ENCODE data around the gene FBXO42.
A peak's percentile ranks its signal among the peaks of the same experiment; 100 is the strongest.
"Not testable (repeated sequence)": the region's sequence is repeated elsewhere in the genome, so short reads cannot be mapped to it uniquely, and the experiment has no call there.

Gene FBXO42

GRCh38 chr1:16229976-16230740 is 122.1 kb downstream of the FBXO42 start:
- H3K4me1 Mint-ChIP-seq = peaks cover 18% of the 10 kb centered on the region
- peaks cover 10% of the 10 kb centered on the region for H3K36me3 Mint-ChIP-seq
- peaks cover 46% of the 10 kb centered on the region for H3K27me3 Mint-ChIP-seq
- no peaks in the 10 kb centered on the region for H3K9me3 Mint-ChIP-seq
- H3K27ac Mint-ChIP-seq = no peak overlapping the region
- DNase-seq = no peak
- no peak overlapping the region for H3K4me3 Mint-ChIP-seq
- CTCF ChIA-PET = no interaction called here

- CTCF ChIA-PET = no interaction called here
- Mint-ChIP-seq H3K9me3 (no peaks in the 10 kb centered on the region), H3K4me1 (peaks cover 14% of the 10 kb centered on the region), H3K36me3 (peaks cover 10% of the 10 kb centered on the region), H3K27me3 (peaks cover 60% of the 10 kb centered on the region), H3K27ac (no peak overlapping the region), H3K4me3 (no peak overlapping the region)
- no peak for DNase-seq
These were observed 125.6 kb downstream of the FBXO42 start for GRCh38 chr1:16226490-16227179.

GRCh38 chr1:16226129-16226489 is 126.2 kb downstream of the FBXO42 start:
- DNase-seq = no peak
- H3K4me3 Mint-ChIP-seq = no peak overlapping the region
- peaks cover 14% of the 10 kb centered on the region for H3K4me1 Mint-ChIP-seq
- no peaks in the 10 kb centered on the region for H3K9me3 Mint-ChIP-seq
- CTCF ChIA-PET = no interaction called here
- H3K36me3 Mint-ChIP-seq = peaks cover 10% of the 10 kb centered on the region
- no peak overlapping the region for H3K27ac Mint-ChIP-seq
- peaks cover 63% of the 10 kb centered on the region for H3K27me3 Mint-ChIP-seq

GRCh38 chr1:16224472-16224871 is 127.8 kb downstream of the FBXO42 start:
- Mint-ChIP-seq H3K27ac (no peak overlapping the region), H3K4me1 (peaks cover 22% of the 10 kb centered on the region), H3K27me3 (peaks cover 66% of the 10 kb centered on the region), H3K9me3 (no peaks in the 10 kb centered on the region), H3K36me3 (peaks cover 10% of the 10 kb centered on the region), H3K4me3 (no peak overlapping the region)
- DNase-seq = no peak
- CTCF ChIA-PET = interaction anchor here (1.1 kb wide), 1 partner anchor 11 kb away, joined by 4 read pairs; no protein-coding TSS in a partner anchor

- not testable (repeated sequence) for H3K4me3 Mint-ChIP-seq, DNase-seq, H3K36me3 Mint-ChIP-seq, H3K9me3 Mint-ChIP-seq, H3K27ac Mint-ChIP-seq
- CTCF ChIA-PET = interaction anchor here (2.1 kb wide), 1 partner anchor 13 kb away, joined by 4 read pairs; no protein-coding TSS in a partner anchor
- peaks cover 48% of the 10 kb centered on the region for H3K27me3 Mint-ChIP-seq
- peaks cover 20% of the 10 kb centered on the region for H3K4me1 Mint-ChIP-seq
These were observed 129.6 kb downstream of the FBXO42 start for GRCh38 chr1:16222716-16223115.

- H3K27me3 Mint-ChIP-seq = peaks cover 37% of the 10 kb centered on the region
- CTCF ChIA-PET = interaction anchor here (2.1 kb wide), 1 partner anchor 14 kb away, joined by 4 read pairs; no protein-coding TSS in a partner anchor
- H3K4me3 Mint-ChIP-seq = no peak overlapping the region
- peaks cover 32% of the 10 kb centered on the region for H3K4me1 Mint-ChIP-seq
- DNase-seq = no peak
- H3K9me3 Mint-ChIP-seq = no peaks in the 10 kb centered on the region
- H3K36me3 Mint-ChIP-seq = peaks cover 1% of the 10 kb centered on the region
- H3K27ac Mint-ChIP-seq = no peak overlapping the region
These were observed 130.8 kb downstream of the FBXO42 start for GRCh38 chr1:16221499-16221898.

- CTCF ChIA-PET = interaction anchor here (0.9 to 1.6 kb wide), 3 partner anchors 15 to 24 kb away, joined by 3 to 4 read pairs (median 4); no protein-coding TSS in a partner anchor
- Mint-ChIP-seq H3K9me3 (no peaks in the 10 kb centered on the region), H3K4me1 (peaks cover 37% of the 10 kb centered on the region), H3K4me3 (no peak overlapping the region), H3K27ac (no peak overlapping the region), H3K27me3 (peaks cover 33% of the 10 kb centered on the region), H3K36me3 (no peaks in the 10 kb centered on the region)
- DNase-seq = no peak
These were observed 132.2 kb downstream of the FBXO42 start for GRCh38 chr1:16219968-16220500.

GRCh38 chr1:16218674-16219071 is 133.6 kb downstream of the FBXO42 start:
- Mint-ChIP-seq H3K27me3 (peaks cover 31% of the 10 kb centered on the region), H3K9me3 (no peaks in the 10 kb centered on the region), H3K27ac (no peak overlapping the region), H3K4me3 (no peak overlapping the region), H3K36me3 (no peaks in the 10 kb centered on the region), H3K4me1 (peaks cover 37% of the 10 kb centered on the region)
- DNase-seq = no peak
- CTCF ChIA-PET = interaction anchor here (1.3 to 1.9 kb wide), 3 partner anchors 13 to 26 kb away, joined by 3 to 6 read pairs (median 4); no protein-coding TSS in a partner anchor

- Mint-ChIP-seq H3K4me3 (peak overlapping the region; percentile 28), H3K27me3 (peaks cover 31% of the 10 kb centered on the region), H3K4me1 (peaks cover 37% of the 10 kb centered on the region), H3K27ac (peak overlapping the region; percentile 33), H3K36me3 (no peaks in the 10 kb centered on the region), H3K9me3 (no peaks in the 10 kb centered on the region)
- CTCF ChIA-PET = interaction anchor here (1.3 to 2.2 kb wide), 5 partner anchors 13 to 139 kb away, joined by 3 to 10 read pairs (median 4); no protein-coding TSS in a partner anchor
- DNase-seq = no peak
These were observed 134.1 kb downstream of the FBXO42 start for GRCh38 chr1:16218014-16218673.

GRCh38 chr1:16217061-16217785 is 135.1 kb downstream of the FBXO42 start:
- Mint-ChIP-seq H3K4me1 (peaks cover 37% of the 10 kb centered on the region), H3K27me3 (peaks cover 40% of the 10 kb centered on the region), H3K9me3 (no peaks in the 10 kb centered on the region), H3K36me3 (no peaks in the 10 kb centered on the region), H3K27ac (peak overlapping the region; percentile 13), H3K4me3 (peak overlapping the region; percentile 64)
- CTCF ChIA-PET = interaction anchor here (0.7 to 2.2 kb wide), 6 partner anchors 9 to 138 kb away, joined by 3 to 10 read pairs (median 4); no protein-coding TSS in a partner anchor
- peak; percentile 97 for DNase-seq

GRCh38 chr1:16215882-16216753 is 136.2 kb downstream of the FBXO42 start:
- Mint-ChIP-seq H3K27me3 (peaks cover 42% of the 10 kb centered on the region), H3K4me1 (peaks cover 37% of the 10 kb centered on the region), H3K4me3 (peak overlapping the region; percentile 64), H3K27ac (no peak overlapping the region), H3K36me3 (no peaks in the 10 kb centered on the region), H3K9me3 (no peaks in the 10 kb centered on the region)
- CTCF ChIA-PET = interaction anchor here (0.9 to 2.2 kb wide), 2 partner anchors 13 to 137 kb away, joined by 5 to 10 read pairs; no protein-coding TSS in a partner anchor
- DNase-seq = peak; percentile 78

GRCh38 chr1:16215240-16215639 is 137.0 kb downstream of the FBXO42 start:
- peaks cover 37% of the 10 kb centered on the region for H3K27me3 Mint-ChIP-seq
- CTCF ChIA-PET, DNase-seq, H3K4me3 Mint-ChIP-seq, H3K27ac Mint-ChIP-seq, H3K9me3 Mint-ChIP-seq, H3K36me3 Mint-ChIP-seq: not testable (repeated sequence)
- H3K4me1 Mint-ChIP-seq = peaks cover 36% of the 10 kb centered on the region

GRCh38 chr1:16213544-16213943 is 138.7 kb downstream of the FBXO42 start:
- H3K4me1 Mint-ChIP-seq = peaks cover 29% of the 10 kb centered on the region
- DNase-seq, H3K9me3 Mint-ChIP-seq, H3K27ac Mint-ChIP-seq, H3K4me3 Mint-ChIP-seq, CTCF ChIA-PET, H3K36me3 Mint-ChIP-seq: not testable (repeated sequence)
- peaks cover 37% of the 10 kb centered on the region for H3K27me3 Mint-ChIP-seq
